Bronchial smooth muscle cell (primary cell): ENCODE data around the gene BHLHA9. TPM values are rescaled to one million over a fixed set of nuclear protein-coding genes. Genes with fewer than 3 reads are reported as not detected.

Source experiments
- total RNA-seq: library from RNA; depleted of rRNA; stranded (reverse); fragments of >200 nt; gene quantifications from 2 replicates; pipeline ENCODE4 v1.2.1, GENCODE V29; 2014

BHLHA9 gene
- total RNA-seq = not detected in 2 replicates

GRCh38 chr17:1270210-1271029 is at the start of gene BHLHA9:
BHLHA9 (plus strand) TSS chr17:1270444; CDS start chr17:1270564, 120 bp downstream.

Other genes starting within 250 kb of the BHLHA9 start
- gene ABR, start 90.5 kb upstream of the BHLHA9 start, total RNA-seq = 38.6 and 47.8 TPM in 2 replicates
- not detected in 2 replicates for gene TRARG1, start 9.2 kb downstream of the BHLHA9 start, total RNA-seq
- gene YWHAE, start 129.8 kb downstream of the BHLHA9 start, total RNA-seq = 323 and 358 TPM in 2 replicates
- gene CRK, start 185.8 kb downstream of the BHLHA9 start, total RNA-seq = 88.4 and 90.8 TPM in 2 replicates
- gene MYO1C, start 222.2 kb downstream of the BHLHA9 start, total RNA-seq = 115 and 135 TPM in 2 replicates
- gene INPP5K, start 246.2 kb downstream of the BHLHA9 start, total RNA-seq = 23.8 and 27.7 TPM in 2 replicates